HCT116 (cell line): ENCODE measurements around the gene SNRPB. TPM values are rescaled to one million over a fixed set of nuclear protein-coding genes. Genes with fewer than 3 reads are reported as not detected.

Source experiments
- ATAC-seq: fragments of 200-7000 bp; cut with Tn5 transposase; 2 replicates; pipeline ENCODE4 v1.9.1; 2020; ENCODE audit warnings: mild to moderate bottlenecking, moderate library complexity
- BruUV-seq: library from RNA; stranded (reverse); fragments of 400-500 nt; replicated peaks from 2 replicates; lab custom pipeline; 2021; lab: Mats Ljungman, UMichigan
- CTCF ChIA-PET: fragments of 300-600 bp; sonication (Branson Sonifier 250); formaldehyde crosslinking; loops from one replicate; lab custom pipeline; 2021; ENCODE audit warnings: antibody characterized with exemption; lab: Charles Lee
- POLR2A ChIA-PET: fragments of 300-600, 350-600 bp; sonication (Branson Sonifier 250); formaldehyde crosslinking; loops from one replicate; lab custom pipeline; 2021; ENCODE audit warnings: antibody characterized with exemption; lab: Charles Lee
- RAD21 ChIA-PET, 2 experiments: fragments of 300-600 bp; sonication (Branson Sonifier 250); formaldehyde crosslinking; loops; one replicate each; lab custom pipeline; 2023; ENCODE audit warnings: low total read pairs in 2 of 2; ENCODE audit not compliant: uncharacterized antibody in 2 of 2, unreplicated experiment in 2 of 2, low non-redundant PET in 1 of 2; lab: Charles Lee
- DNase-seq: peaks from one replicate; pipeline ENCODE4 v3.0.0-alpha.2; 2010; ENCODE audit warnings: low read depth, low spot score
- H2AFZ ChIP-seq: fragments of 200-600 bp; shearing (Covaris generic), sonication (generic); 2 replicates; pipeline ENCODE4 v1.6.1; 2017; ENCODE audit warnings: low read depth, mixed run types, mixed read lengths, antibody characterized with exemption, low read length; ENCODE audit not compliant: poor library complexity, severe bottlenecking
- H3K27ac ChIP-seq: 2 replicates; pipeline ENCODE4 v1.5.1; 2012; ENCODE audit warnings: low read depth, low read length
- H3K27me3 ChIP-seq: fragments of 200-600 bp; sonication (generic); 2 replicates; pipeline ENCODE4 v1.6.1; 2016; ENCODE audit warnings: mixed run types, low read length, mixed read lengths; ENCODE audit not compliant: insufficient read depth
- H3K36me3 ChIP-seq, 2 experiments: fragments of 200-500 bp in 1 of 2; fragments of 200-600 bp in 1 of 2; sonication (Bioruptor generic) in 1 of 2; sonication (generic) in 1 of 2; 2 replicates each; pipeline versions ENCODE4 v1.5.1 to v1.6.1; 2014 to 2016; ENCODE audit warnings: low read length in 2 of 2, inconsistent platforms in 1 of 2, mixed read lengths in 1 of 2, mixed run types in 1 of 2; ENCODE audit not compliant: insufficient read depth in 2 of 2, control insufficient read depth in 1 of 2
- H3K4me1 ChIP-seq, 2 experiments: fragments of 200-600 bp in 1 of 2; sonication (generic) in 1 of 2; 2 replicates each; pipeline versions ENCODE4 v1.5.1 to v1.6.1; 2012 to 2017; ENCODE audit warnings: low read length in 2 of 2, inconsistent platforms in 1 of 2, mild to moderate bottlenecking in 1 of 2, mixed read lengths in 1 of 2, mixed run types in 1 of 2, moderate library complexity in 1 of 2; ENCODE audit not compliant: insufficient read depth in 2 of 2, control insufficient read depth in 1 of 2
- H3K4me2 ChIP-seq: fragments of 200-600 bp; sonication (generic); 2 replicates; pipeline ENCODE4 v1.6.1; 2017; ENCODE audit warnings: mixed run types, low read length, mixed read lengths
- H3K4me3 ChIP-seq, 2 experiments: fragments of 200-600 bp in 1 of 2; sonication (generic) in 1 of 2; replicated peaks in 1 of 2; 2 replicates each; pipeline ENCODE4 v1.5.1; 2011 to 2016; ENCODE audit warnings: low read length in 2 of 2, control low read depth in 1 of 2, low read depth in 1 of 2, mild to moderate bottlenecking in 1 of 2, mixed read lengths in 1 of 2, mixed run types in 1 of 2
- H3K79me2 ChIP-seq: fragments of 200-600 bp; sonication (generic); 2 replicates; pipeline ENCODE4 v1.6.1; 2017; ENCODE audit warnings: mild to moderate bottlenecking, mixed run types, low read length, moderate library complexity, mixed read lengths; ENCODE audit not compliant: insufficient read depth
- H3K9ac ChIP-seq: fragments of 200-600 bp; sonication (generic); 2 replicates; pipeline ENCODE4 v1.6.1; 2016; ENCODE audit warnings: low read length, mixed read lengths
- H3K9me2 ChIP-seq: fragments of 200-600 bp; sonication (generic), shearing (Covaris generic); 2 replicates; pipeline ENCODE4 v1.6.1; 2017; ENCODE audit warnings: mixed run types, mild to moderate bottlenecking, moderate library complexity; ENCODE audit not compliant: insufficient read depth
- H3K9me3 ChIP-seq, 2 experiments: fragments of 200-500 bp in 1 of 2; fragments of 200-600 bp in 1 of 2; sonication (Bioruptor generic) in 1 of 2; sonication (generic) in 1 of 2; 2 replicates each; pipeline ENCODE4 v1.6.1; 2014 to 2017; ENCODE audit warnings: low read length in 2 of 2, mixed read lengths in 2 of 2, inconsistent platforms in 1 of 2, low read depth in 1 of 2, mild to moderate bottlenecking in 1 of 2, mixed run types in 1 of 2, moderate library complexity in 1 of 2; ENCODE audit not compliant: control insufficient read depth in 1 of 2, insufficient read depth in 1 of 2
- H4K20me1 ChIP-seq: fragments of 200-600 bp; sonication (generic), shearing (Covaris generic); 2 replicates; pipeline ENCODE4 v1.6.1; 2017; ENCODE audit warnings: mixed run types, mild to moderate bottlenecking, moderate library complexity; ENCODE audit not compliant: insufficient read depth
- CBX3 ChIP-seq: IDR thresholded peaks from 2 replicates; pipeline ENCODE4 v1.6.1; 2012; ENCODE audit warnings: low read depth
- CEBPB ChIP-seq: IDR thresholded peaks from 2 replicates; pipeline ENCODE4 v1.6.1; 2012; ENCODE audit warnings: low read depth
- EGR1 ChIP-seq: IDR thresholded peaks from 2 replicates; pipeline ENCODE4 v1.6.1; 2012; ENCODE audit warnings: low read depth
- ELF1 ChIP-seq: IDR thresholded peaks from 2 replicates; pipeline ENCODE4 v1.6.1; 2012; ENCODE audit warnings: low read depth, borderline replicate concordance
- EZH2 ChIP-seq: fragments of 200-600 bp; sonication (generic); IDR thresholded peaks from 2 replicates; pipeline ENCODE4 v1.6.1; 2017; ENCODE audit warnings: antibody characterized with exemption, mixed run types
- EZH2phosphoT487 ChIP-seq: fragments of 200-600 bp; IDR thresholded peaks from 2 replicates; pipeline ENCODE4 v1.6.1; 2018; ENCODE audit warnings: antibody characterized with exemption, borderline replicate concordance
- FOSL1 ChIP-seq: IDR thresholded peaks from 2 replicates; pipeline ENCODE4 v1.6.1; 2012; ENCODE audit warnings: low read depth
- JUND ChIP-seq: IDR thresholded peaks from 2 replicates; pipeline ENCODE4 v1.6.1; 2012
- MAX ChIP-seq: IDR thresholded peaks from 2 replicates; pipeline ENCODE4 v1.6.1; 2012
- POLR2A ChIP-seq: IDR thresholded peaks from 2 replicates; pipeline ENCODE4 v1.7.0; 2011; ENCODE audit warnings: borderline replicate concordance; ENCODE audit not compliant: insufficient read depth, insufficient read length; ENCODE audit errors: extremely low read depth
- POLR2AphosphoS5 ChIP-seq: IDR thresholded peaks from 2 replicates; pipeline ENCODE4 v1.6.1; 2011; ENCODE audit warnings: mild to moderate bottlenecking, low read depth, low read length, moderate library complexity
- SIN3A ChIP-seq: IDR thresholded peaks from 2 replicates; pipeline ENCODE4 v1.6.1; 2012; ENCODE audit warnings: low read depth
- TCF7L2 ChIP-seq: IDR thresholded peaks from 2 replicates; pipeline ENCODE4 v1.7.0; 2011; ENCODE audit warnings: borderline replicate concordance, inconsistent platforms; ENCODE audit not compliant: insufficient read depth, insufficient read length; ENCODE audit errors: extremely low read depth
- ZFX ChIP-seq: fragments of 450-650 bp; IDR thresholded peaks from 2 replicates; pipeline ENCODE4 v1.6.1; 2017
- ZNF274 ChIP-seq: fragments of 200-500 bp; sonication (Bioruptor generic); IDR thresholded peaks from 2 replicates; pipeline ENCODE4 v1.6.1; 2014; ENCODE audit warnings: mild to moderate bottlenecking, low read depth, low read length, inconsistent platforms
- intact Hi-C: fragments of 100-400 bp; cut with micrococcal nuclease; formaldehyde crosslinking; loops from 2 replicates; pipeline ENCODE4 v1.10.0; 2022
- total RNA-seq: library from RNA; stranded (reverse); gene quantifications from one replicate; pipeline ENCODE4 v1.2.1, GENCODE V29; 2021; ENCODE audit not compliant: unreplicated experiment
- TF ChIP-seq, protein P1 (sequence below): IDR thresholded peaks from 2 replicates; pipeline ENCODE4 v1.6.1; 2012
- TF ChIP-seq, protein P2 (sequence below), 3 experiments: fragments of 200-600 bp in 1 of 3; sonication (generic) in 1 of 3; IDR thresholded peaks in 2 of 3; conservative IDR thresholded peaks in 1 of 3; 2 replicates each; pipeline ENCODE4 v1.5.1; 2012 to 2017; ENCODE audit warnings: low read depth in 2 of 3, low read length in 2 of 3, antibody characterized with exemption in 1 of 3, borderline replicate concordance in 1 of 3, control low read depth in 1 of 3, mild to moderate bottlenecking in 1 of 3, mixed read lengths in 1 of 3, mixed run types in 1 of 3, moderate library complexity in 1 of 3; ENCODE audit not compliant: insufficient read depth in 1 of 3
- TF ChIP-seq, protein P3 (sequence below): IDR thresholded peaks from 2 replicates; pipeline ENCODE4 v1.6.1; 2012; ENCODE audit warnings: low read depth

The SNRPB gene
- total RNA-seq, 1 experiment from 2014 or later = 469 TPM

DNA sequence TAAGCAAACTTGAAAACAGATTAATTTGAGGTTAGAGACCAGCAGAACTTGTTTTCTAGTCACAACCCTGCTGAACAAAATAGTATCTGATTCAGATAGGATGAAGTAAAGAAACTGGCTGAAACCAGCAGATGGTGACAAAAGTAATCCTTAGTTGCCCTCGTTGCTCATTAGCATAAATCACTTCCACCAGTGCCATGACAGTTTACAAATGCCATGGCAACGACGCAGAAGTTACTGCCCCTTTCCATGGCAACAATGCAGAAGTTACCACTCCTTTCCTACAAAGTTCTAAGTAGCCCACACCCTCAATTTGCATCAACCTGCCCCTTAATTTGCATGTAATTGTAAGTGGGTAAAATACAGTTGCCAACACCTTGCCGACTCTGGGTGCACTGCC is 23.7 kb downstream of the SNRPB start:
- no peaks in the 10 kb centered on the region for H4K20me1 ChIP-seq
- no peaks in the 10 kb centered on the region for H3K9me3 ChIP-seq
- no peak overlapping the region for H3K4me3 ChIP-seq
- no peak overlapping the region for H3K27ac ChIP-seq
- H2AFZ ChIP-seq = no peak overlapping the region
- no peak overlapping the region for H3K9ac ChIP-seq
- no peaks in the 10 kb centered on the region for H3K4me1 ChIP-seq
- H3K4me2 ChIP-seq = no peak overlapping the region
- ChIA-PET POLR2A (no interaction called here), RAD21 (no interaction called here)
- DNase-seq = no peak
- ATAC-seq = no peak
- BruUV-seq = no TSS peak
- TF ChIP-seq CEBPB (no peak), MAX (no peak), EGR1 (no peak), ZNF274 (no peak), ELF1 (no peak), TCF7L2 (no peak), EZH2phosphoT487 (no peak), EZH2 (no peak), POLR2A (no peak), CBX3 (no peak), FOSL1 (no peak), POLR2AphosphoS5 (no peak), ZFX (no peak), SIN3A (no peak), JUND (no peak)
- TF ChIP-seq, protein P1, sequence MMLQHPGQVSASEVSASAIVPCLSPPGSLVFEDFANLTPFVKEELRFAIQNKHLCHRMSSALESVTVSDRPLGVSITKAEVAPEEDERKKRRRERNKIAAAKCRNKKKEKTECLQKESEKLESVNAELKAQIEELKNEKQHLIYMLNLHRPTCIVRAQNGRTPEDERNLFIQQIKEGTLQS = no peak
- TF ChIP-seq, protein P2, sequence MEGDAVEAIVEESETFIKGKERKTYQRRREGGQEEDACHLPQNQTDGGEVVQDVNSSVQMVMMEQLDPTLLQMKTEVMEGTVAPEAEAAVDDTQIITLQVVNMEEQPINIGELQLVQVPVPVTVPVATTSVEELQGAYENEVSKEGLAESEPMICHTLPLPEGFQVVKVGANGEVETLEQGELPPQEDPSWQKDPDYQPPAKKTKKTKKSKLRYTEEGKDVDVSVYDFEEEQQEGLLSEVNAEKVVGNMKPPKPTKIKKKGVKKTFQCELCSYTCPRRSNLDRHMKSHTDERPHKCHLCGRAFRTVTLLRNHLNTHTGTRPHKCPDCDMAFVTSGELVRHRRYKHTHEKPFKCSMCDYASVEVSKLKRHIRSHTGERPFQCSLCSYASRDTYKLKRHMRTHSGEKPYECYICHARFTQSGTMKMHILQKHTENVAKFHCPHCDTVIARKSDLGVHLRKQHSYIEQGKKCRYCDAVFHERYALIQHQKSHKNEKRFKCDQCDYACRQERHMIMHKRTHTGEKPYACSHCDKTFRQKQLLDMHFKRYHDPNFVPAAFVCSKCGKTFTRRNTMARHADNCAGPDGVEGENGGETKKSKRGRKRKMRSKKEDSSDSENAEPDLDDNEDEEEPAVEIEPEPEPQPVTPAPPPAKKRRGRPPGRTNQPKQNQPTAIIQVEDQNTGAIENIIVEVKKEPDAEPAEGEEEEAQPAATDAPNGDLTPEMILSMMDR (IDR thresholded peaks at IDR 0.05 in 2 of 3, conservative IDR thresholded peaks at IDR 0.05 in 1 of 3; ENCODE audit: borderline replicate concordance in 1 of 3, insufficient read depth in 1 of 3, low read depth in 2 of 3, low read length in 2 of 3) = no peak
- TF ChIP-seq, protein P3, sequence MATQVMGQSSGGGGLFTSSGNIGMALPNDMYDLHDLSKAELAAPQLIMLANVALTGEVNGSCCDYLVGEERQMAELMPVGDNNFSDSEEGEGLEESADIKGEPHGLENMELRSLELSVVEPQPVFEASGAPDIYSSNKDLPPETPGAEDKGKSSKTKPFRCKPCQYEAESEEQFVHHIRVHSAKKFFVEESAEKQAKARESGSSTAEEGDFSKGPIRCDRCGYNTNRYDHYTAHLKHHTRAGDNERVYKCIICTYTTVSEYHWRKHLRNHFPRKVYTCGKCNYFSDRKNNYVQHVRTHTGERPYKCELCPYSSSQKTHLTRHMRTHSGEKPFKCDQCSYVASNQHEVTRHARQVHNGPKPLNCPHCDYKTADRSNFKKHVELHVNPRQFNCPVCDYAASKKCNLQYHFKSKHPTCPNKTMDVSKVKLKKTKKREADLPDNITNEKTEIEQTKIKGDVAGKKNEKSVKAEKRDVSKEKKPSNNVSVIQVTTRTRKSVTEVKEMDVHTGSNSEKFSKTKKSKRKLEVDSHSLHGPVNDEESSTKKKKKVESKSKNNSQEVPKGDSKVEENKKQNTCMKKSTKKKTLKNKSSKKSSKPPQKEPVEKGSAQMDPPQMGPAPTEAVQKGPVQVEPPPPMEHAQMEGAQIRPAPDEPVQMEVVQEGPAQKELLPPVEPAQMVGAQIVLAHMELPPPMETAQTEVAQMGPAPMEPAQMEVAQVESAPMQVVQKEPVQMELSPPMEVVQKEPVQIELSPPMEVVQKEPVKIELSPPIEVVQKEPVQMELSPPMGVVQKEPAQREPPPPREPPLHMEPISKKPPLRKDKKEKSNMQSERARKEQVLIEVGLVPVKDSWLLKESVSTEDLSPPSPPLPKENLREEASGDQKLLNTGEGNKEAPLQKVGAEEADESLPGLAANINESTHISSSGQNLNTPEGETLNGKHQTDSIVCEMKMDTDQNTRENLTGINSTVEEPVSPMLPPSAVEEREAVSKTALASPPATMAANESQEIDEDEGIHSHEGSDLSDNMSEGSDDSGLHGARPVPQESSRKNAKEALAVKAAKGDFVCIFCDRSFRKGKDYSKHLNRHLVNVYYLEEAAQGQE = no peak
- TF ChIP-seq, all 23 proteins: peak for 0
- H3K79me2 ChIP-seq = no peaks in the 10 kb centered on the region
- H3K27me3 ChIP-seq = no peaks in the 10 kb centered on the region
- no peaks in the 10 kb centered on the region for H3K36me3 ChIP-seq
- intact Hi-C loops = no loop called here
- CTCF ChIA-PET = interaction anchor here (1.4 kb wide), 1 partner anchor 239 kb away, joined by 4 read pairs; no protein-coding TSS in a partner anchor
- H3K9me2 ChIP-seq = peaks cover 3% of the 10 kb centered on the region; the same call in 1 of the 2 replicates
